Right renal pelvis (tissue), 4 donors: ENCODE results near the gene CD81. TPM values are rescaled to one million over a fixed set of nuclear protein-coding genes. Genes with fewer than 3 reads are reported as not detected.
"Not testable (repeated sequence)": the region's sequence is repeated elsewhere in the genome, so short reads cannot be mapped to it uniquely, and the experiment has no call there.

Source experiments
- DNase-seq, 4 donors: peaks; one replicate each; pipeline ENCODE4 v3.0.0-alpha.2; 2013; ENCODE audit warnings: low read depth in 4 of 4, low spot score in 3 of 4, missing footprints in 1 of 4
- polyA plus RNA-seq, 4 donors: library from polyadenylated mRNA; unstranded; fragments of 120-200 nt; gene quantifications; one replicate each; pipeline ENCODE4 v1.2.1, GENCODE V29; 2013; ENCODE audit not compliant: insufficient read length in 4 of 4

The CD81 gene, protein sequence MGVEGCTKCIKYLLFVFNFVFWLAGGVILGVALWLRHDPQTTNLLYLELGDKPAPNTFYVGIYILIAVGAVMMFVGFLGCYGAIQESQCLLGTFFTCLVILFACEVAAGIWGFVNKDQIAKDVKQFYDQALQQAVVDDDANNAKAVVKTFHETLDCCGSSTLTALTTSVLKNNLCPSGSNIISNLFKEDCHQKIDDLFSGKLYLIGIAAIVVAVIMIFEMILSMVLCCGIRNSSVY
- 100 to 1,000 TPM; 647 to 670 (median 656) TPM for polyA plus RNA-seq

DNA sequence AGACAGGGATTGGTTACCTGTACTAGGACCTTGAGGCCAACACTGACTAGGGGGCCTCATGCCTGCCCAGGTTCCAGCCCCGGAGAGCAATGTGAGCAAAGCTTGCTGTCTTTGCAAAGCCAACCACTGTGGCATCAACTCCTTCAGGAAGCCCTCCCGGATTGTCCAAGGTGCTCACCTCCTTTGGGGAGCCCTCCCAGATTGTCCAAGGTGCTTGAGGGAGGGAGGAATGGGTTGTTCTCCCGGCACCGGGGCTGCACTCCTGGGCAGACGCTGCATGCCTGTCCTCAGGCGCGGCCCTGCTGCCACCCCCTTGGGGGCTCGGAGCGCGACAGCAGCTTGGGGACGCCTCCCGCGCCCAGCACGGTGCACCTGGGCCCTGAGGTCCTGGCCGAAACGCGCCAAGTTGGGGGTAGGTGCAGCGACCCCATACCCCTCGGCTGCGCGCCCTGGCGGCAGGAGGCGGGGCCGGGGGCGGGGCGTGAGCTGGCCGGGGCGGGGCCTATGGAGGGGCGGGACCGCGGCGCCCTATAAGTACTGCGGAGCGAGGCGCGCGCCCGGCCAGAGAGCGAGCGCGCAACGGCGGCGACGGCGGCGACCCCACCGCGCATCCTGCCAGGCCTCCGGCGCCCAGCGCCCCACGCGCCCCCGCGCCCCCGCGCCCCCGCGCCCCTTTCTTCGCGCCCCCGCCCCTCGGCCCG lies at the start of gene CD81:
Gene CD81, plus strand, starts transcription at position 560 of the 701 bp plus-strand sequence. CDS start 240 bp downstream, outside the sequence.
- no peak for DNase-seq

DNA sequence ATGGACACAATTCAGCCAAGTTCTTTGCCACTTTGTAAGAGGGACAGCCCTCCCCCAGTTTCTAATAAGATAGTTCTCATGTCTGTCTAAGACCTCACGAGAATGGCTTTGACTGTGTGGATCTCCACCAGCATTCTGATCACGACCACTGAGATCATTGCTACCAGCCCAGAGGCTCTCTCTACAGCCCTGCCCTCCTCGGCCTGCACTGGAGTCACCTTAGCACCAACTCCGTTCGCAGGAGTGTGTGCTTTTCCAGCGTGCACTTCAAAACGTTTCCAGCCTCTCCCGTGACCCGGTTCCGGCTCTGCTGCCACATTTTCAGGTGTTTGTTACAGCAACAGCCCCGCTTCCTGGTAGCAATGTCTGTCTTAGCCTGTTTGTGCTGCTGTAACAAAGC lies 49.1 kb upstream of the CD81 start:
- DNase-seq = no peak

DNA sequence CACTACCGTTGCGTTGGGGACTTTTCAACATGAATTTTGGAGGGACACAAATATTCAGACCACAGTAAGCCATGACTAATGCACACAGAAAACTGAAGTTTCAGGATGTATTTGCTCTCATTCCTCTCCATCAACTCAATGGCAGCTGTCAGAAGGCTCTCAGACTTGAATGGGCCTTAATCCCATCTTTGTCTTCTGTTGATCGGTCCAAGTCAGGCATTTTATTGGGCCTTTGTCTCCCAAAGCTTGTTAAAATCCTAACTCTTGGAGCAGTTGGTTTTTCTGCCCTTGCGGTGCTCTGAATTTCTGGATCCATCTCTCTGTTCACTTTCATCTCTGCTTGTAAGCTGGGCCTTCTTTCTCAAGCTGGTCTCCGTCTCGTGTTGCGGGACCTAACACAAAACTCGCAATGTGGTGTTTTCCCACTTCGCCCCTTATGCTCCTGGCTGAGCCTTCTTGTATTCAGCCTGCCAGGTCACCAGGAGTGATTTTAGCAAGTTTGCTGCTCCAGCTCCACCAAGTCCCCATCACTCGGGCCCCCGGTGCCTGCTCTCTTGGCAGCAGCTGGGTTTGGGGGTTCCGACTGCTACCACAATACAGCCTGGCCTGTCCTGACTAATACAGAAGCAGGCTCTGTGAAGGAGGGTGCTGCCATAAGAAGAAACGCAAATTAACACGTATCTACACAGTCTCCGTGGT lies 48.3 kb upstream of the CD81 start:
- no peak for DNase-seq

DNA sequence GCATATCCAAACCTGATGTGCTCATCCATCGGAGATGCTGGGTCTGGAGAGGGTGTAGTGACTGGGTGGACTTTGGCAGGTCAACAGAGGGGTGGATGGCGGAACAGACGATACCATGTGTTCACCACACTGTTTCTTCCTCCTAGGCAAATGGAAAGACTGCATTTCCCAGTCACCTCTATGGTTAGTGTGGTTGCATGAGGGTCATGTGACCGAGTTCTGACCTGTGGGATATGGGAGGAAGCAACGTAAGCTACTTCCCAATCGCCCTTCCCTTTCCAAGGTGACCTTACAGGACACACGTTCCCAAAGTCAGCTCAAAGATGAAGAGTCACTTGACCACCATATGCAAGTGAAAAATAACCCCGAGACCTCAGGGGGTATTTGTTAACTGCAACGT lies 47.6 kb upstream of the CD81 start:
- DNase-seq = no peak

DNA sequence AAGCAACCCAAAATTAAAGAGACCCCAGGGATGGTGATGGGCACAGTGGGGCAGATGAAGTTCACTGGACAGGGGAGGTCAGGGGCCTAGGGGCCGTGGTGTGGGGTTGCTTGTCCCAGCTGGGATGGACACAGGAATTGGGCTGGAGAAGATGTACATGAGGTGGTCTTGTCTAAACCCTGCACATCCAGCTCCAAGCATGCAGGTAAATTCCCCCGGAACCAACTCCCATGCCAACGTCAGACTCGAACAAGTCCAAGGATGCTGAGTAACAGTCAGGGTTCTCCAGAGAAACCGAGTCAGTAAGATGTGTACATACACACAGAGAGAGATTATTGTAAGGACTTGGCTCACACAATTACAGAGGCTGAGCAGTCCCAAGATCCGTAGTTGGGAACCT lies 46.4 kb upstream of the CD81 start:
- no peak for DNase-seq

DNA sequence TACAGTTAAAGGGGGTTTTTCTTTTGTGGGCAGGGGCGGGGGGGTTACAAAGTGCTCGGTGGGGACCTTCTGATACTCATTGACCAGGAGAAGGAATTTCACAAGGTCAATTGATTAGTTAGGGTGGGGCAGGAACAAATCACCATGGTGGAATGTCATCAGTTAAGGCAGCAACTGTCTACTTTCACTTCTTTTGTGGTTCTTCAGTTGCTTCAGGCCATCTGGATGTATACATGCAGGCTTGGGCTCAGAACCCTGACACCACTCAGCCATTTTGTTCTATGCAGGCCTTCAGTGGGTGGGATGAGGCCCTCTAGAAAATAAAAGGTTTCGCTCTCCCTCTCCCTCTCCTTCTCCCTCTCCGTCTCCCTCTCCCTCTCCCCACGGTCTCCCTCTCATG lies 45.7 kb upstream of the CD81 start:
- no peak for DNase-seq

DNA sequence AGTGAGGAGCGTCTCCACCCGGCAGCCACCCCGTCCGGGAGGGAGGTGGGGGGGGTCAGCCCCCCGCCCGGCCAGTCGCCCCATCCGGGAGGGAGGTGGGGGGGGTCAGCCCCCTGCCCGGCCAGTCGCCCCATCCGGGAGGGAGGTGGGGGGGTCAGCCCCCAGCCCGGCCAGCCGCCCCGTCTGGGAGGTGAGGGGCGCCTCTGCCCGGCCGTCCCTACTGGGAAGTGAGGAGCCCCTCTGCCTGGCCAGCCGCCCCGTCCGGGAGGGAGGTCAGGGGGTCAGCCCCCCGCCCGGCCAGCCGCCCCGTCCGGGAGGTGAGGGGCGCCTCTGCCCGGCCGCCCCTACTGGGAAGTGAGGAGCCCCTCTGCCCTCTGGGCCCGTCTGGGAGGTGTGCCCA lies 44.5 kb upstream of the CD81 start:
- not testable (repeated sequence) for DNase-seq

DNA sequence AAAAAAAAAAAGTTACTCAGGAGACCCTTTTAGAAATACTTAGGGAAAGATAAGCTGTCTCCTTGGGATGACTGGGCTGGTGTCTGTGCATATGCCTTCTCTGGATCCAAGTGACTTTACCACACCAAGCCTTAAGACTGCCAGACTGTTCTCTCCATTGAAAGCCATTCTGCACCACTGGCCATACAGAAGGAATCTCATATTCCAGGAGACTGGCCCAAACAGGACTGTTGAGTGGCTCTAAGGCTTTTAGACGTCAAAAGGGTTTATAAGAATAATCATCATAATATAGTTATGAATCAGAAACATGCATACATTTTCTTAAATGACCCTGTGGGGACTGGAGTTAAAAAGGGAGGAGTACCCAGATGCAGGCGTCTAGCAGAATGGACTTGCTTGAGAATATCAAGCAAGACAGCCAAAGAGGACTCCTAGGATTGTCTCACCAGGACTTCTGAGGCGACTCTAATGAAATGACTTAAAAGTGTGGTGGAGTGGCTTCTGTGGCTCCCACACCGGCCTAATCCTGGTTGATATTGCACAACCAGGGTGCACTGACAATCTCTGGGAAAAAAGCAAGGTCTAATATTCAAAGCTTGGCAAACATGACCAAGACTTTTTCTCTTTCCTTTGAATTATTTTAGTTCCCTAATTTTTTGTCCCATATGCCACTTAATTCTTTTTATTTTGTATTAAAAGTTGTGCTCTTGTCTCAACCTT lies 43.5 kb upstream of the CD81 start:
- DNase-seq = not testable (repeated sequence)

DNA sequence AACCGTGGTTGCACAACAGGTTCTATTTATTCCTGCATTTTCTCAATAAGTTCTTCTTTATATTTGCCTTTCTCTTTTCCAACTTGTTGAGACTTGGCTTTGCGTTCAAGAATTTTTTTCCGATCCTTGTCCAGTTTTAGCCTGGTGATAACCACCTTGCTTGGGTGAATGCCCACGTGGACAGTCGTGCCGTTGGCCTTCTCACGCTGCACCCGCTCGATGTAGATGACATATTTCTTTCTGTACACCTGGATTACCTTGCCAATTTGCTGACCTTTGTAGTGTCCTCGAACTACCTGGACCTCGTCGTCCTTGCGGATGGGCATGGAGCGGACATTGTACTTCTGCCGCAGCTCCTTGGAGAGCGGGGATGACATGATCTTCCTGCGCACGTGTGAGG lies 41.8 kb upstream of the CD81 start:
- DNase-seq = not testable (repeated sequence)

DNA sequence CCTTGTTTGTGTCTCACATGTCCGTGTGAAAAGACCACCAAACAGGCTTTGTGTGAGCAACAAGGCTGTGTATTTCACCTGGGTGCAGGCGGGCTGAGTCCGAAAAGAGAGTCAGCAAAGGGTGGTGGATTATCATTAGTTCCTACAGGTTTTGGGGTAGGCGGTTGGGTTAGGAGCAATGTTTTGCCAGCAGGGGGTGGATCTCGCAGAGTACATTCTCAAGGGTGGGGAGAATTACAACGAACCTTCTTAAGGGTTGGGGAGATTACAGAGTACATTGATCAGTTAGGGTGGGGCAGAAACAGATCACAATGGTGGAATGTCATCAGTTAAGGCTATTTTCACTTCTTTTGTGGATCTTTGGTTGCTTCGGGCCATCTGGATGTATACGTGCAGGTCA lies 38.4 kb upstream of the CD81 start:
- not testable (repeated sequence) for DNase-seq

DNA sequence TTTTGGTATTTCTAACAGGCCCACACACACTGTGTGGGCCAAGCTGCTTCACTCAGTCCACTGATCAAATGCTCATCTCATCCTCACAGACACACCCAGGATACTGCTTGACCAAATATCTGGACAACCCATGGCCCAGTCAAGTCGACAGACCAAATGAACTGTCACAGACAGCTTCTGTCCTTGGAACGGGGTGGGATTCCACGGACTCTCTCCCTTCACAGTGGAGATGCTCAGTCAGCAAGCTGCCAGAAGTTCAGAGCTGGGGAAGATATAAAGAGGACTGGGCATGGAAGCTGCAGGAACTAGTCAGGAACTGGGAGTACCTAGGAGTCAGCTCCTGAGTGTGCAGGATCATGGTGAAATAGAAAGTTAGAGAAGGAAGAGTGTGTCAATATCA lies 34.6 kb upstream of the CD81 start:
- no peak for DNase-seq

DNA sequence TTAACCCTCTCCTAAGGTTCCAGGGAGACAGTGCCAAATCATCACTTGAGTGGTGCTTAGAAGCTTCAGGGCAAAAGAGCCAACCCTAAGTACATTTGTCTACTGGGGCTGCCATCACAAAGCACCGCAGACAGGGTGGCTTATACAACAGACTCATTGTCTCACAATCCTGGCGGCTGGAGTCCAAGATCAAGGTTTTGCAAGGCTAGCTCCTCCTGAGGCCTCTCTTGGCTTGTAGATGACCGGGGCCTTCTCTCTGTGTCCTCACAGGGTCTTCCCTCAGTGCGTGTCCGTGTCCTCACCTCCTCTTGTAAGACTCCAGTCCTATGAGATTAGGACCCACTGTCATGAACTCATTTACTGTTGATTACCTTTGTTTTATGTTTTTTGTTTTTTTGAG lies 34.1 kb upstream of the CD81 start:
- DNase-seq = no peak

DNA sequence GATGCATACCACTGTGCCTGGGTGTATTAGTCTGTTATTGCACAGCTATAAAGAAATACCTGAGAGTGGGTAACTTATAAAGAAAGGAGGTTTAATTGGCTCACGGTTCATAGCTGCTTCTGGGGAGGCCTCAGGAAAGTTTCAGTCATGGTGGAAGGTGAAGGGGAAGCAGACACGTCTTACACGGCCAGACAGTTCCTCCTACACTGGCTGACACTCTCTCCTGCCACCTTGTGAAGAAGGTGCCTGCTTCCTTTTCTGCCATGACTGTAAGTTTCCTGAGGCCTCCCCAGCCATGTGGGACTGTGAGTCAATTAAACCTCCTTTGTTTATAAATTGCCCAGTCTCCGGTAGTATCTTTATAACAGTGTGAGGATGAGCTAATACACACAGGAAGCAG lies 33.6 kb upstream of the CD81 start:
- no peak for DNase-seq

DNA sequence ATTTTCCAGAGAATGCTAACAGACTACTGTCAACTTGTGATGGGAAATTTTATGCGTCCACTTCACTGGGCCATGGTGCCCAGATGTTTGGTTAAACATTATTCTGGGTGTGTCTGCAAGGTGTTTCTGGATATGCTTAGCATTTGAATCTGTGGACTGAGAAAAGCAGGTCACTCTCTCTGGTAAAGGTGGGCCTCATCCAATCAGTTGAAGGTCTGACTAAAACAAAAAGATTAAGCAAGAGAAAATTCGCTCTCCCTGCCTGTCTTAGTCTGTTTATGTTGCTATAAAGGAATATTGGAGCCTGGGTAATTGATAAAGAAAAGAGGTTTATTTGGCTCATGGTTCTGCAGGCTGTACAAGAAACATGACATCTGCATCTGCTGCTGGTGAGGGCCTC lies 32.1 kb upstream of the CD81 start:
- no peak for DNase-seq

DNA sequence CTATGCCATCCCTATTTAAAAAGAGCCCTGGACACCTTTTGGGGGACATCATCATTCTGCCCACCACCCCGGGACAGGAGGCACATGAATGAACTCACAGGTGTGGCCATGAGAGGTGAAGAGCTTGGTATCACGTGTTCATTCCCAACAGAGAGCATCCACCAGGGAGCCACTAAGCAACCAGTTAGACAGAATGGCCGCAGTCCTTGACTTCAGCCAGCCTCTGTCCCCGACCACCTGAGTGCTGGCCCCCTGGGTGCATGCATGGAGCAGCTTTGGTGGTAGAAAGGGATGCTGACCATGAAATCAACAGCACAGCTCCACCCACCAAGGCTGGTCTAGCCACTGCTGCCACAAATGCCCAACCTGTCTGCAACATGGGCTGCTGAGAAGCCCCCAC lies 31.1 kb upstream of the CD81 start:
- DNase-seq = no peak

DNA sequence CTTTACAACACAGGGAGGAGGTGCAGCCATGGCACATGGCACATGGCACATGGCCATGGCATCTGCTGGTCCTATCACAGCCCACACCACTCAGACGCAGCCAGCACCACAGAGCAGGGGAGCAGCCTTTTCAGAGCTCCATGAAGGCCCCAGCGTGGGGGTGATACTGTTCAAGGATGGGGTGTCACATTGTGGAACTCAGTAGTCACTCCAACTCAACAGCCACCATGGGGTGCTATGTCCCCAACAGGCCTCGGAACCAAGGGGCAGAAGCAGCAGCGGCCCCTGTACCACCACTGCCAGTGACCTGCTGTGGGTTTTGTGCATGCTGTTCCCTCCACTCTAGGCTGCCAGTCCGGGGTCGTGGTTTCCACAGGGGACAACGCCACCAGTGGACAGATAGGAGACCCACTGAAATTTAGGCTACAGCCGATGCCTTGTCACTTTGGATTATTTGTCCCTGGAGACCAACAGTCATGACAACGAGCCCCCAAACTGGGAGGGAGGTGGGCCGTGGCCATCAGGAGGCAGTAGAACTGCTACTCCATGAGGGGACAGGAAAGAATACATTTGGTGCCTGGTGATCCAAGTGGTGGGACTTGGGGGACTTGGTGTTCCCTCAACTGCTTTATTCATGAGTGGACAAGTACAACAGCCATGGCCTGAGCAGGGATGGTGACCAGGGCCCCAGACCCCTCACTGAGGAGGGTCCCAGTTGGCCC lies 30.4 kb upstream of the CD81 start:
- no peak for DNase-seq

DNA sequence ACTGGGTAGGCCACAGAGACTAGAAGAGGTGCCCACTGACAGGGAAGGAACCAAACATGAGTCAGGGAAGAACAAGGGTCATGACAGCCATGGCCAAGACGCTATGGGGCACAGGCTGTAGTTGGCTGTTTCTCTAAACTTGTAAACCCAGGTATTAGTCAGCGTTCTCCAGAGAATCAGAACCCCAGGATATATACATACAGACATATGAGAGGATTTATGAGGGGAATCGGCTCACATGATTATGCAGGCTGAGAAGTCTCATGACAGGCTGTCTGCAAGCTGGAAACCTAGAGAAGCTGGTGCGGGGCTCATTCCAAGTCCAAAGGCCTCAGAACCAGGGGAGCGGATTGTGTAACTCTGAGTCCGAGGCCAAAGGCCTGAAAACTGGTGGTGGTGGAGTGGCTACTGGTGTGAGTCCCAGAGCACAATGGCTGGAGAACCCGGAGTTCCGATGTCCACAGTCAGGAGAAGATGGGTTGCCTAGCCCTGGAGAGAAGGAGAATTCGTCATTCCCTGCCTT lies 29.7 kb upstream of the CD81 start:
- no peak for DNase-seq

DNA sequence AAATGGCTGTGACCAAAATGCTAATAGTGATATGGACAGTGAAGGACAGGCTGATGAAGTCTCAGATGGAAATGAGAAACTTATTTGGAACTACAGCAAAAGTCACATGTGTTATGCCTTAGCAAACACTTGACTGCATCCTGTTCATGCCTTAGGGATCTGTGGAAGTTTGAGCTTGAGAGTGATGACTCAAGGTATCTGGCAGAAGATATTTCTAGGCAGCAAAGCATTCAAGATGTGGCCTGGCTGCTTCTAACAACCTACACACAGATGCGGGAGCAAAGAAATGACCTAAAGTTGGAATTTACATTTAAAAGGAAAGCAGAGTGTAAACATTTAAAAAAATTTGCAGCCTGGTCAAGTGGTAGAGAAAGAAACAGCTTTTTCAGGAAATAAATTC lies 28.1 kb upstream of the CD81 start:
- DNase-seq = no peak

DNA sequence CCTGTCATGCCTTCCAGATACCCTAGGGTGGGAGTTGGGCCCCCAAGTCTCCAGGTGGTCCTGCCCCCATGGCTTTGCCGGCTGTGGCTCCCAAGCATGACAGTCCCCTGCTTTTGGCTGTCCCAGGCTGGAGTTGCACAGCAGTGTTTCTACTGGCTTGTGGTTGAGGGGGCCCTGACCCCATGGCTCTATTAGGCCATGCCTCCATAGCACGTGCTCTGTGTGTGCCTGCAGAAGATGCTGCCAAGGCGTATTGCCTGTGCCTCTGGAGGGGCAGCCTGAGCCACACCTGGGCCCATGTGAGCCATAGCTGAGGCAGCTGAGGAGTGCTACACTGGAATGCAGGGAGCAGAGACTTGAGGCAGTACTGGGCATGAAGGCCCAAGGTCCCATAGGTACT lies 25.4 kb upstream of the CD81 start:
- no peak for DNase-seq

DNA sequence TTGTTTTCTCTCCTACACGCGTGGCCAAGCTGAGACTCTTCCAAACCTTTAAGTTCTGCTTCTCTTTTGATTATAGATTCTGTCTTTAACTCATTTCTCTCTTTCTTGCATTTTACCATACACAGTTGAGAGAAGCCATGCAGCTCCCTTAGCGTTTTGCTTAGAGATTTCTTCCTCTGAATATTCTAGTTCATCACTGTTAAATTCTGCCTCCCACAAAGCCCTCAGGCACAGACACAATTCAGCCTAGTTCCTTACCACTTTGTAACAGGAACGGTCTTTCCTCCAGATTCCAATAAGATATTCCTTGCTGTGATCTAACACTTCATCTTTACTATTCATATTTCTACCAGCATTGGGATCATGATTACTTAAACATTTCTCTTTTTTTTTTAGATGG lies 24.7 kb upstream of the CD81 start:
- DNase-seq = no peak
